ENCODE results near the gene FXYD4. TPM values are rescaled to one million over a fixed set of nuclear protein-coding genes. Genes with fewer than 3 reads are reported as not detected.

Gene FXYD4
- not detected in 2 replicates for total RNA-seq

GRCh38 chr10:43371418-43371817 is at the start of gene FXYD4:
Gene FXYD4 (plus strand): TSS chr10:43371636. CDS start chr10:43373747, 2,111 bp downstream.

GRCh38 chr10:43408710-43409384 is 37.4 kb downstream of the FXYD4 start, which contains the start of gene HNRNPF:
Gene HNRNPF (minus strand): TSS chr10:43409186. CDS start chr10:43387884, 21,302 bp downstream.

Other genes starting within 250 kb of the FXYD4 start
- 16.0 and 21.9 TPM in 2 replicates for gene CSGALNACT2, start 233.2 kb upstream of the FXYD4 start, total RNA-seq
- 1.4 and 4.4 TPM in 2 replicates for gene RASGEF1A, start 104.6 kb upstream of the FXYD4 start, total RNA-seq
- gene HNRNPF, start 37.5 kb downstream of the FXYD4 start, total RNA-seq = 199 and 209 TPM in 2 replicates
- gene ZNF487, start 65.5 kb downstream of the FXYD4 start, total RNA-seq = 1.7 and 12.7 TPM in 2 replicates
- 1.4 and 3.6 TPM in 2 replicates for gene ZNF239, start 203.0 kb downstream of the FXYD4 start, total RNA-seq
- 1.3 and 3.1 TPM in 2 replicates for gene ZNF485, start 234.8 kb downstream of the FXYD4 start, total RNA-seq